ENCODE results near the gene SPAG9. TPM values are rescaled to one million over a fixed set of nuclear protein-coding genes. Genes with fewer than 3 reads are reported as not detected.

Gene SPAG9
- total and polyA plus RNA-seq, 2 donors from 2014 or later = 15.4 to 93.3 TPM

DNA sequence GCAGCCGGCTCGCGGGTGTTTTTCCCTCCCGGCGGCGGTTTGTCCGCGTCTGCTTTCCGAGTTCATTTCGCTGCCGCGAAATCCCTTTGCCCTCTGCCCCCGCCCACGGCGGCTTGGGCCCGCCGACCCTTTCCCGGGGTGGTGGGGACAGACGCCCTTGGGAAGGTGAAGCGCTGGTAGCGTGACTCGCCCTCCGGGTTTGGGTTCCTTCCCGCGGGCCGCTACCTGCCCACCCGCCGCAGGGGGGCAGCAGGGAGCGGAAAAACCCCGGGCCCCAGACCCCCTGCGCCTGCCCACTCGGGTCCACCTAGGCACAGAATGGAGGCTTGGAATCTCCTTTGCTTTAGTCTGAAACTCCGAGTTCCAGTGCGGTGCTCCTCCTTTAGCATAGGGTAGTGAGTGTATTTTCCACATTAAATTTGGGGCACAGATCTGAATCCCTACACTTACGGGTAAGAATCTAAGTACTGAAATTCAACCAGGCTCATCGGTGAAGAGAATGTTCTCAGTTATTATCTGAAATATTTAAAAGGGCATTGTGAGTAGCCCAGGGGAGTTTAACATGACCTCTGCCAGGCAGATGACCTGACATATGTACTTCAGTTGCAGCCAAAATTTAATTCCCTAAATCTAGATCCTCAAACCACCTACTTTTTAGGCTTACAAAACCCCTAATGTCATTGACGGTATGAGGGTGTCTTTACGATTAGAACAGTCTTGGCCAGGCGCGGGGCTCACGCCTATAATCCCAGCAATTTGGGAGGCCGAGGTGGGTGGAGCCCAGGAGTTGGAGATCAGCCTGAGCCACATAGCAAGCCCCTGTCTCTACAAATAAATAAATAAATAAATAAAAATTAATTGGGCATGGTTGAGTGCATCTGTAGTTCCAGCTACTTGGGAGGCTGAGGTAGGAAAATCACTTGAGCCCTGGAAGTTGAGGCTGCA is 46.6 kb upstream of the SPAG9 start:
- TF ChIP-seq, protein P1, sequence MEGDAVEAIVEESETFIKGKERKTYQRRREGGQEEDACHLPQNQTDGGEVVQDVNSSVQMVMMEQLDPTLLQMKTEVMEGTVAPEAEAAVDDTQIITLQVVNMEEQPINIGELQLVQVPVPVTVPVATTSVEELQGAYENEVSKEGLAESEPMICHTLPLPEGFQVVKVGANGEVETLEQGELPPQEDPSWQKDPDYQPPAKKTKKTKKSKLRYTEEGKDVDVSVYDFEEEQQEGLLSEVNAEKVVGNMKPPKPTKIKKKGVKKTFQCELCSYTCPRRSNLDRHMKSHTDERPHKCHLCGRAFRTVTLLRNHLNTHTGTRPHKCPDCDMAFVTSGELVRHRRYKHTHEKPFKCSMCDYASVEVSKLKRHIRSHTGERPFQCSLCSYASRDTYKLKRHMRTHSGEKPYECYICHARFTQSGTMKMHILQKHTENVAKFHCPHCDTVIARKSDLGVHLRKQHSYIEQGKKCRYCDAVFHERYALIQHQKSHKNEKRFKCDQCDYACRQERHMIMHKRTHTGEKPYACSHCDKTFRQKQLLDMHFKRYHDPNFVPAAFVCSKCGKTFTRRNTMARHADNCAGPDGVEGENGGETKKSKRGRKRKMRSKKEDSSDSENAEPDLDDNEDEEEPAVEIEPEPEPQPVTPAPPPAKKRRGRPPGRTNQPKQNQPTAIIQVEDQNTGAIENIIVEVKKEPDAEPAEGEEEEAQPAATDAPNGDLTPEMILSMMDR (IDR thresholded peaks at IDR 0.05; ENCODE audit: borderline replicate concordance, extremely low read depth, insufficient read depth) = peak; percentile 51
- DNase-seq (peak; percentile 57 to 84 (median 68)), FAIRE-seq (no peak)
- Histone ChIP-seq H3K9ac (ENCODE audit: low read length in 3 of 3) (peak overlapping the region; percentile 18 to 60 (median 60)), H3K4me1 (ENCODE audit: control insufficient read depth in 2 of 3, insufficient read depth in 2 of 3, low read depth in 1 of 3, low read length in 3 of 3) (peaks cover 0 to 7% (median 0%) of the 10 kb centered on the region in 3 donors), H3K27me3 (ENCODE audit: control insufficient read depth, insufficient read depth, low read length) (no peaks in the 10 kb centered on the region), H3K27ac (ENCODE audit: low read depth in 2 of 2, low read length in 2 of 2) (peak overlapping the region; percentile 93 to 97), H3K4me3 (ENCODE audit: low read length in 3 of 3) (peak overlapping the region; percentile 58 to 98 (median 75)), H3K9me3 (ENCODE audit: control insufficient read depth in 2 of 3, insufficient read depth in 1 of 3, low read length in 3 of 3) (no peaks in the 10 kb centered on the region), H3K36me3 (ENCODE audit: control insufficient read depth in 2 of 3, insufficient read depth in 3 of 3, low read length in 3 of 3) (peaks cover 0 to 8% (median 0%) of the 10 kb centered on the region in 3 donors)
- intact Hi-C loops (cut with DNase I) = no loop called here

DNA sequence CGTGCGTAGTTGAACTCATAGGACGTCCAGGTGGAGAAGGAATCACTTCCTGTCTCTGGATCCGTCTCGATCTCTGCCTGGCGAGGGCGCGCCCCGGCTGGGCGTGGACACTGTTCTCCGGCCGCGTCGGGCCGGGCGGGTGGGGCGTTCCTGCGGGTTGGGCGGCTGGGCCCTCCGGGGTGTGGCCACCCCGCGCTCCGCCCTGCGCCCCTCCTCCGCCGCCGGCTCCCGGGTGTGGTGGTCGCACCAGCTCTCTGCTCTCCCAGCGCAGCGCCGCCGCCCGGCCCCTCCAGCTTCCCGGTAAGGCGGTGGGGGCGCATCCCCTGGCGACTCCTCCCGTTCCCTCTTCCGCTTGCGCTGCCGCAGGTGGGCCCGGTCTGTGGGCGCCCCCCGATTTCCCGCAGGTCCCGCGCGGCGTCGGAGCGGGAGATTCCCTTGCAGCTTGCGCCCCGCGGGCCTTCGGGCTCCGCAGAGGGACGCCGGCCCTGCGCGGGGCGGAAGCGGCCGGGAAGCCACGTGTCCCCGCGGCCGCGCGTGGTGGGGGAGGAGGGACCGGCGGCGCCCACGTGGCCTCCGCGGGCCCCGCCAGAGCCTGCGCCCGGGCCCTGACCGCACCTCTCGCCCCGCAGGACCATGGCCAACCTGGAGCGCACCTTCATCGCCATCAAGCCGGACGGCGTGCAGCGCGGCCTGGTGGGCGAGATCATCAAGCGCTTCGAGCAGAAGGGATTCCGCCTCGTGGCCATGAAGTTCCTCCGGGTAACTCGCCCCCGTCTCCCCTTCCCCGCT is 45.7 kb upstream of the SPAG9 start, which contains the start of gene NME2:
TSS of gene NME2 (plus strand) at position 214 of the 789 bp plus-strand sequence. CDS start at position 634, 420 bp downstream.
- Histone ChIP-seq H3K27ac (ENCODE audit: low read depth in 2 of 2, low read length in 2 of 2) (peak within 1 kb of the TSS; percentile 93 to 97), H3K9ac (ENCODE audit: low read length in 3 of 3) (peak within 1 kb of the TSS; percentile 82 to 99 (median 90)), H3K27me3 (ENCODE audit: control insufficient read depth, insufficient read depth, low read length) (no peaks in the 10 kb centered on the region), H3K4me1 (ENCODE audit: control insufficient read depth in 2 of 3, insufficient read depth in 2 of 3, low read depth in 1 of 3, low read length in 3 of 3) (peaks cover 0 to 7% (median 0%) of the 10 kb centered on the region in 3 donors), H3K36me3 (ENCODE audit: control insufficient read depth in 2 of 3, insufficient read depth in 3 of 3, low read length in 3 of 3) (peaks cover 0 to 11% (median 7%) of the 10 kb centered on the region in 3 donors), H3K4me3 (ENCODE audit: low read length in 3 of 3) (peak within 1 kb of the TSS; percentile 85 to 98 (median 96)), H3K9me3 (ENCODE audit: control insufficient read depth in 2 of 3, insufficient read depth in 1 of 3, low read length in 3 of 3) (no peaks in the 10 kb centered on the region)
- TF ChIP-seq, protein P1 (IDR thresholded peaks at IDR 0.05; ENCODE audit: borderline replicate concordance, extremely low read depth, insufficient read depth) = peak; percentile 19
- peak; percentile 92 to 96 (median 95) for DNase-seq
- no peak for FAIRE-seq
- intact Hi-C loops (cut with DNase I) = no loop called here

DNA sequence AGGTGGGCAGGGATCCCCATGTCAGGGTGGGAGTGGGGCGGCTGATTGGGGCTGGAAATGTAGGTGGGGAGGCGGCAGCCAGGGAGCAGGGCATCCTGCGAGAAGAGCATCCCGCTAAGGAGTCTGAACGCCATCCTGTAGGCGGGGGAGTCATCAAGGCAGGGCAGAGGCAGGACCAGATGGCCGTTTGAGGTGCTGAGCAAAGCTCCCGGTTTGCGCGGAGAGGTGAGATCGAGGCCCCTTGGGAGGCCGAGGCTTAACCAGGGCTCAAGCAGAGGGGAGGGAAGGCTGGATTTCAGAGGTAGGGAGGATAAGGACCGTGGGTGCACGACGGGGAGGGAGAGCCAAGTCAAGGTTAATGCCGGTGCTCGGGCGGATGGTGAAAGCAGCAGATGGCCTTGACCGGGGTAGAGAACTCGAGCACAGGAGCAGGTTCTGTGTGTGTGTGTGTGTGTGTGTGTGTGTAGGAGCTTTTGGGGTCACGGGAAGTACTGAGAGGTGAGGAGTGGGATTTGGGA is 45.1 kb upstream of the SPAG9 start:
- intact Hi-C loops (cut with DNase I) = no loop called here
- Histone ChIP-seq H3K9me3 (ENCODE audit: control insufficient read depth in 2 of 3, insufficient read depth in 1 of 3, low read length in 3 of 3) (no peaks in the 10 kb centered on the region), H3K9ac (ENCODE audit: low read length in 3 of 3) (peak overlapping the region; percentile 82 to 99 (median 90)), H3K36me3 (ENCODE audit: control insufficient read depth in 2 of 3, insufficient read depth in 3 of 3, low read length in 3 of 3) (peaks cover 0 to 12% (median 8%) of the 10 kb centered on the region in 3 donors), H3K27me3 (ENCODE audit: control insufficient read depth, insufficient read depth, low read length) (no peaks in the 10 kb centered on the region), H3K4me3 (ENCODE audit: low read length in 3 of 3) (peak overlapping the region; percentile 85 to 98 (median 96)), H3K4me1 (ENCODE audit: control insufficient read depth in 2 of 3, insufficient read depth in 2 of 3, low read depth in 1 of 3, low read length in 3 of 3) (peaks cover 0 to 7% (median 0%) of the 10 kb centered on the region in 3 donors), H3K27ac (ENCODE audit: low read depth in 2 of 2, low read length in 2 of 2) (peak overlapping the region; percentile 89 to 97)
- peak in 2 of 5 donors; percentile 51 to 78 for DNase-seq
- no peak for FAIRE-seq
- TF ChIP-seq, protein P1 (IDR thresholded peaks at IDR 0.05; ENCODE audit: borderline replicate concordance, extremely low read depth, insufficient read depth) = no peak
